Renal pelvis (tissue), 4 donors: ENCODE data around the gene TTLL7. TPM values are rescaled to one million over a fixed set of nuclear protein-coding genes. Genes with fewer than 3 reads are reported as not detected.
A peak's percentile ranks its signal among the peaks of the same experiment; 100 is the strongest.

Experiments
- DNase-seq: peaks from one replicate; pipeline ENCODE4 v3.0.0-alpha.2; 2013
- polyA plus RNA-seq, 3 donors: library from polyadenylated mRNA; unstranded; fragments of 120-200 nt; gene quantifications; one replicate each; pipeline ENCODE4 v1.2.1, GENCODE V29; 2013; ENCODE audit not compliant: insufficient read length in 3 of 3

Gene TTLL7
- polyA plus RNA-seq, 3 donors: 3.7 to 7.0 (median 5.0) TPM

DNA sequence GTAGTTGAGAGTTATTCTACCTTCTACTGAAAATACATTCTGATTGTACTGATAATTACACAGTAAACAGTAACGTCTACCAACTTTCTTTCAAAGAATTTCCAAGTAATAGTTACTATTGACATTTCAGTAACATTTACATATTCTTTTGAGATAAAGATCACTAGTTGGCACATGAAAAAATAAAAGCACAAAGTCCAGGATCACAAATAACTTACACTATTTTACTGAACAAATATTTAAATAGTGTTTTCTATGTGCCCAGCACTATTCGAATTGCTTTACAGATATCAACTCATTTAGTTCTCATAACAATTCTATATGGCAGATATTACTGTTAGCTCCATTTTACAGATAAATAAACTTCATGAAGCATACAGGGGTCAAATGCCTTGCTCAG lies 126.4 kb downstream of the TTLL7 start:
- DNase-seq: no peak

DNA sequence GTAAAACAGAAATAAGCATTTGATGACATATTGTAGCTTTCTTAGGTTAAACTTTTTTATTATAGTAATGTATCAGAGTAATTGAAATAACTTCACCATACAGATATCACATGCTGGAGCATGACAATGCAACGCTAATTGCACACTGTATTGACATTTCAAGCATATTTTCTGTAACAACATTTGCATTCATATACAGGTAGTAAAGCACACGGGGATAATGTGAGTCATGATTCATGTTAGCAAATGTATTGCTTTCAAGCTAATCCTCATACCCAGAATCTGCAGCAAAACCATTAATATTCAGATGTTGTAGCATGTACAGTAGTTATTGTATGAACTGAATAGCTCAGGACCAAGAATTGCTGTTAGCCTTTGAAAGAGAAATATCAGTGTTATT lies 133.9 kb downstream of the TTLL7 start:
- no peak for DNase-seq

DNA sequence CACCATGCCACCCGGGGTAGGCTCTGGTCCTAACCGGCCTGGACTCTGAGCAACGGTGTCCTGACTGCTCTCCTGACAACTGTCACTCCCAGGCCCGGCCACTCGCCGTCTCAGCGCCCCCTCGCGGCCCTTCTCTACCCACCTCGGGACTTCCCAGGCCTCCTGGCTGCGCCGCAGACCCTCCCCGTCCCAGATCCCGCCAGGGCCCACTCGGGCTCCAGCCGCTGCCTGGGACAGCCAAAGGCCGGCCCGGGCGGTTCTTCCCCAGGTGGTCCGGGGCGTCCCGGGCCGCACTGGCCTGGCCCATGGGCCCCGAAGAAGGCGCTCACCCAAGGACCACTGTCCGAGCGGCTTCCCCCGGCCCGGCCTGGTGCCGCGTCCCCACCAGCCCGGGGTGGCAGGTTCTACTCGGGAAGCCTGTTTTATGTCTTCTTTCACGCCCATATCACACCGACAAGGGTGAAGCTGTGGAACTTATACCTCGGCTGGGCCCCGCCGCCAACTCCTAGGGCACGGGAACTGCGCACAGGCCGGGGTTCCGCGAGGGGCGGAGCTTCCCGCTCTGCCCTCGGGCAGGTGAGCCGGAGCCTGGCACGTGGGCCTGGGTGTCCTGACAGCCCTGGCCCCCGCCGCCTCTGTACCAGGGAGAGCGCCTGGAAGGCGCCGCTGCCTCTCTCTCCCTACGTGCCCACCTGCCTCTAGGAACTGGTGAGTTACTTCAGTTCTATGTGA lies 138.3 kb downstream of the TTLL7 start:
- DNase-seq: peak; percentile 62

DNA sequence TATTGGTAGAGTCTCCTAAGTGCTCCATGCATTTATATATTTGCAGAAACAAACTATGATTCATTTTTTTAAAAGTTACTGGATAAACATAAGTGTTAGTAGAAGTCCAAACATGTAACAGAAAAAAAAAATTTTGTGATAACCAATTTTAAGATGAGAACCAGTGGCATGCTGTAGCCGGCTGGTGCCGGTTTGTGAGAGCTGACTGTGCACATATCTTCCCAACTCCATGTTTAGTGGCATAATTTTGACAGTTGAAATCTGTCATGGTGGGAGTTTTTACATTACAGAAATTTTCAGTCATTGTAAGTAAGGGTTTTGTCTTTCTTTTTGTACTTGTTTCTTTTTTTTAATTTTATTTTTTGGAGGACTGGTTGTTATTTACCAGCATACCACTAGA lies 141.2 kb downstream of the TTLL7 start:
- DNase-seq: no peak

DNA sequence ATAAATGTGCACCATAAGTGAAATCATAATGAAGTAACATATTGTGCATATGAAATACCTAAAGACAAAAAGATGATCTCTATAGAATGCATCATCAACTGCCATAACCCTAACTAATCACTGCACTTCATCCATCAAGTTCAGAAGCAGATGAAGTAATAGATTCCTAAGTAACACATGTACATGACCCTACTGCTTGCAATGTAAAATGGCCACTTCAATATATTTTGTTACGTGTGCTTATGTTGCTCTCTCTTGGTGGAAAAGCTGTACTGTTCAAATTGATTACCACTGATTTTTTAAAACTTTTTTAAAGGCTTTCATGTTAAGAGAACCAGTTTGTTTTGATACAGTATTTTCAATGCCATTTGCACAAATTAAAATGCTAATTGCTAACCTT lies 141.8 kb downstream of the TTLL7 start:
- peak; percentile 38 for DNase-seq

DNA sequence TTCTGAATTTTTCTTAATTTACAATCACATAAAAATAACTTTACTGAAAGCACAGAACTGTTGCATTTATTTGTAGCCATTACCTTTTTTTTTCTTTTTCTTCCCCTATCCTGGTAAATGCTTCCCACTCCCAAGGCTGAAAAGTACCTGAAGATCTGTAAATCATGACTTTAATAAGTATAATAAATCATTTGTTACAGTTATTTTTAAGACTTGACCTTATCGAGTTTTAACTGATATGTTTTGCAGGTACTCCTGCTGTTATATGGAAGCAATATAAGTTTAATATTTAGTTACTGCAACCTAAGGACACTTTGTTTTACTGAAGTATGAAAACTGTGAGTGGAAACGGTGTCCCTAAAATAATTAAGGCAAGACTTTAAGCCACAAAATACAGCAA lies 142.6 kb downstream of the TTLL7 start:
- no peak for DNase-seq

DNA sequence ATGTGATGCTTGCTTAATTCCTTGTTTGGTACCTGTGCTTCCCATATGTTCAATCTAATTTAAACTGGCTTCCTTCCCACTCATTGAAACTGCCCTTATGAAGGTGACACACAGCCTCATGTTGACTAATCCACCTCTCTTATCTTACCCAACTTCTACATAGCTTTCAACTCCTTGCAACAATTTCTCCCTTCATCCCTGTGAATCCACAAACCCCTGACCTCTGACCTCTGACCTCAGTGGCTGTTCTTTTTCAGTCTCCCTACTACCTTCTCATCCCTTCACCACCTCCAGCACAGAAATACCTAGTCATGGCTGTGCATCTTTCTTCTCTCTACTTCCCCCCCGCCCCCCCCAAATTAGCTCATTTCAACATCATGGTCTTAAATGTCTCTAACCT lies 144.5 kb downstream of the TTLL7 start:
- DNase-seq: no peak

DNA sequence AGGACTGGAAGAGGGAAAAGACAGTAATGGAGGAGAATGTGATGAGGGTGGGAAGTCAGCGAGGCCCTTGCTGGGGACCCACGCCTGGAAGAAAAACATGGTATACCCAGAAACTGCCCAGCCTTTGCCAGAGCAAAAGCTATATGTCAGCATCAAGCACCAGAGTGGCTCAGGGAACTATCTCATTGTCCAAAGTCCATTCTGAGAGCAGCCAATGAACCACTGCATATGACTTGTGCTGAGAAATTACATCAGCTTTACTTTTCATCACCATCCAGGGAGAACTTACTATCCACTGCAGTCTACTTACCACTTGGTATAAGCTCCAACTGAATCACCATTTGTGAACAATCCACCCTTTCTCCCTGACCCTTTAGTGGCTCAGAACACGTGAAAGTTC lies 148.1 kb downstream of the TTLL7 start:
- no peak for DNase-seq

DNA sequence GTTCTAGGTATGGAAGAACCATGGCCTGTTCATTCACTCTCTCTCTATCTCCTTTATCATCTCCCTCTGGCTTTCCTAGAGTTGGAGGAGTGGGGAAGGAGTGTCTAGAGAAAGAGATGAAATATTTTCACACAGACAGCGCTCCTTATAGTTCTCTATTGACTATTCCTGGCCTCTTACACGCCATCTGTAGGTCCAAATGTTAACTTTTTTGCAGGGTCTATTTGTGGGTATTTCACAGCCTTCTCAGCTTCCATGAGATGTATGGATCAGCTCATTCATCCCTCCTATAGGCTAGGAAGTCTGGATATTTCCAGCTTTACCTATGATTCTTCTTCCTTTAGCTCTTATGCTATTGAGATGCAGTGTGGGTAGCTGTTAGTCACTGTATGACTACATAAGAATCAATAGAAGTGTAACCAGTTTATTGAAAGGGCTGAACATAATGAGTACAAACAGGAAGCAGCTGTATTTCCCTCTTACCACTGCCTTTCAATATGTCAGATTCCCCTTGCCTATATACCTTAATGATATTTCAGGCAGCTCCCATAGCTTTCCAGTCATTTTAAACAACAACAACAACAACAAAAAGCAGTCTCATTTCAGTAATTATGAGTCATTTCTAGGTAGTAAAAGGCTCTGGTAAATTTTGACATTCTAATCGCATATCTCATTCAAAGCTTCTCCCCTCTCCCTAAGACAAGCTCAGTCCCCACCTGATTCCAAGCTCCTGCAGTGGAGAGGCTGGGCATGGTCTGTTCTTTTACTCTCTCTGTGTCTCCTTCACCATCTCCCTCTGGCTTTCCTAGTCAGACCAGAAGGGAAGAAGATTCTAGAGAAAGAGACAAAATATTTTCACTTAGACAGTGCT lies 149.5 kb downstream of the TTLL7 start:
- DNase-seq: no peak

DNA sequence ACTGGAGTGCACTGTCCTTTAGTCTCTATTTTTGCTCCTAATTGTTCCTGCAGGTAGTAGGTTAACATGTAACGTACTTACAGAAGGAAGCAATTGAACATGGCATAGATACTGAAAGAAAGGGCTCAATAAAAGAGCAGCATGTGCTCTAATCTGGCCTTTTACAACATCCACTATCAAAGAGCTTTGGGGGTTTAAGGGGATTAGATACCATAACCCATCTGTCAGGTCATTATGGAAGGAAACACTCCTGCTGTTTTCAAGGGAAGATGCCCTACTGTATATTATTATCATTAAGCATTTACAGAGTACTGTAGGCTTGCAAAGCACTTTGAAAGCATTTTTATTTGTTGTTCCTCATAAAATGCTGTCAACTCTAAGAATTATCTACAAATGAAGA lies 152.8 kb downstream of the TTLL7 start:
- DNase-seq: no peak

DNA sequence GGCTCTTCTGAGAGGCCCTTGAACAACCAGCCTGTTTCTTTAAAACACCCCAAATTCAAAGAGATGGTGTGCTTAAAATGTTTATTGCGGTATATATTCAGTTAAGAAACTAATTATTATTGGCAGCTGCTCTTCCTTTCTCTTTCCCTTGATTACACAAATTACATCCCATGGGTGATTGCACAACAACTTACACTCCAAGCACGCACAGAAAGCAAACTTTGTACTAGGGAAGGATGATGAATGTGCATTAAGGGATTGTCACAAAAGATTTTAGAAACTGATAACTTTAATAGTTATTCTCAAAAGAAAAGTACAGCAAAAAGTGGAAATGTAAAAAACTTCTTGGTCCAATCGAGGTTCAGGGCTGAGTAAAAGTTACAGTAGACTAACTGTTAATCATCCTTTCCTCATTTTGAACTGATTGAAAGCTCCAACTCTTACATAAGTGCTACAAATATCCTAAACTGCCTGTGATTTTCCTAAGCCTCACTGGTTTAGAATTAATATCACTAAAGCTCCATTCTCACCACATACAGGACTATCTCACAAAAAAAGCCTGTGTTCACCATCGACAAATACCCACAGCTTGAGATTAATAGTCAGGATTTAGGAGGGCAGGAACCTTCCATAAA lies 153.4 kb downstream of the TTLL7 start:
- no peak for DNase-seq

DNA sequence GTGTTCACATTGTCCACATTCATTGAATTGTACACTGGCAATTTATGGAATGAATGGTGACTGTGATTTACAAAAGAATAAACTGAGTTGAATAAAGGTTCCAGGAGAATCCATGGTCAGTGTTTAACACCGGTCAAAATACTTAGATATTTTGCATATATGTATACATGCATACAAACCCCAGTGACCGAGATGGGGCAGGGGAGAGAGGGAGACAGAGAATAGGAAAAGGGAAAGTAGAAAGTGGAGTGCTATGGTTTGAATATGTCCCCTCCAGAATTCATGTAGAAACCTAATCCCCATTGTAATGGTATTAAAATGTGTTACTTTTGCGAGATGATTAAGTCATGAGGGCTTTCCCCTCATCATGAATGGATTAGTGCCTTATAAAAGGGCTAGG lies 154.4 kb downstream of the TTLL7 start:
- no peak for DNase-seq

DNA sequence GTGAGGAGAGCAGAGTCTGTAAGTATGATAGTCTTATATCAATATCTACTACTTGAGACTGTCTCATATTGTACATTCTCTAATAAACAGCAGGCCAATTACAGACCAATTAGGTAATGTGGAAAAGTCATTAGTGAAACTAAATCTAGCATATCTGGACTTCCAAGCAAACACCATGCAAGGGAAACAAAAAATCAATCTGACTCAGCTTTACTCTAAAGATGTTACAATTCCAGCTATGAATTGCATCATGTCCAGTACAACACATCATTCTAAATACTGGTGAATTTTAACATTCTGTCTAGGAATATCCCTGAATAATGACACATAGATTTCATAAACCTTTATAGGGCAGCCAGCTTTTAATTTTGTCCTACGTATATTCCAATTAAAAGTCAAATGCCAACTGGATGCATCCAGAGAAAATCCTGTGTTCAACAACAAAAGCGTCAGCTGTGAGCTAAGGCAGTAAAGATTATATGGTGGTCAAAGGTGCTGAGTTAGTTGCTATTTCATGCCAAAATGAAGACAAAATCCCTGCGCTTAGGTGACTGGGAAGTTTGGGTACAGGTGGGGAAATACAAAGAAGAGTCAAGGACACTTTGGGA lies 159.3 kb downstream of the TTLL7 start:
- DNase-seq: no peak

DNA sequence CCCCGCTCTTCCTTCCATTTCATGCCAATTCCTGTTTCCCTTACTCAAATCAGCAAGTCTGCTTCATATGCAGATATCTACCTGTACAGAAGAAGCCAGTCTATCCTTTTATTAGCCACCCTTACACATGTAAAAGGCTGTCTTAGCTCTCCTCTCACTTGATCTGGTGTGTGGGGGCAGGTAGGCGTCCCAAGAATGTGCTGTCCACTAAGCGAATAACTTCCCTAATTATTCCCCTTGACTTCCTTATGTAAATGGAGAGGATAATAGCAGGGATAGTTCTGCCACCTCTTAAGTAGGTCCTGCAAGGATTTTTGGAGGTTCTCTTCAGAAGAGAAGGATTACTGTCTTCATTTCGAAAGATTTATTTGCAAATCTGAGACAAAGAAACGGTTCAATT lies 160.4 kb downstream of the TTLL7 start:
- DNase-seq: no peak

DNA sequence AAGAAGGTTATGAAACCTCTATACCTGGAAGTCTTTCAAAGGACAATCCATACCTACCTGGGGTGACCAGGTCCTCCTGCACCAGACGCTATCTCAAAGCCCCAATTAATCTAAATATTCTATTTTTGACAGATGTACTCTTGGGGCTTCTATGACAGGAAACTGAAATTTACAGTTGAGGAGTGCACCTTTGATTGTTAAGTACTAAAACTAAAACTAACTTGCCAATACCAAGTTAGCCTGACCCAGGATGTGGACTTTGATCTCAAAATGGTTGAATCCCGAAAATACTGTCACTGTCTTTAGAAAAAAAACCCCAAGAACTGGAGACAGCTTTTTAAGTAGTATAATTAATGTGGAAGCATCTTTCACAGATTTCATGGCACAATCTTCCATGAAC lies 162.4 kb downstream of the TTLL7 start:
- DNase-seq: no peak

DNA sequence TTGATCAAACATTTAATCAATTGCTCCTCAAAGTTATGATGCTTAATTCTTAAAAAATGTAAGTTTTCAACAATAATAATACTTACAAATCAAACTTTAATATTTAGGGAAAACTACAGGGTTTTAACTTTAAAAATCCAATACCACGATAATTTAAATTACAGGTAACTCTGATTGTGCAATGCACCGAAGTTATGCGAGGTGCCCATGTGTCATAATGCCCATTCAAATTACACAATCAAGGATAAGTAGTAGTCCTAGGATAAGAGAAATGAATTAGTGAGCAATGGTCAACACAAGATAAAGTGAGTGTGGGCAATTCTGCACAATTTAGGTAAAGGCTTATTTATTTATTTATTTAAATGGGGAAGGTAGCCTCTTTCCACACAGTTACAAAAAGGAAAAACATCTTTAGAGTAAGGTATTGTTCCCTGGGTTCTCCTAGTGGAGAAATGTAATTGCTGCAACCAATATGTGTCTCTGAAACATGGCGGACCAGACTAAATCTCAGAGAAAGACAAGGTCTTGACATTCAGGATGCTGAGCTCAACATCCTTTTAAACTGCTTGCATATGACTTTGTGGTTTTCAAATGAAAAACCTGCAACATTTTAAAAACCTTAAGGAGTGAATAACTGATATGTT lies 164.2 kb downstream of the TTLL7 start:
- DNase-seq: no peak

DNA sequence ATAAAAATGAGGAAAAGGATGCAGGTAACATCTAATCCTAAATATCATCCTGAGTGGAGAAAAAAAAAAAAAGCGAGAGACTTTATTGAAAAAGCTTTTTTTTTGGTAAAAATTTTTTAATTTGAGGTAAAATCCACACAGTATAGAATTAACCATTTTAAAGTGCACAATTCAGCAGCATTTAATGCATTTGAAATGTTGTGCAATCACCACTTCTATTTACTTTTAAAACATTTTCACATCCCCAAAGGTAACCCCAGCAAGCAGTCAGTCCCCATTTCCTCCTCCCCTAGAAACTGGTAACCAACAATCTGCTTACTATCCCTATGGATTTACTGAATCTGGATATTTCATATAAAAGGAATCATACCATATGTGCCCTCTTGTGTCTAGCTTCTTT lies 166.7 kb downstream of the TTLL7 start:
- DNase-seq: no peak

DNA sequence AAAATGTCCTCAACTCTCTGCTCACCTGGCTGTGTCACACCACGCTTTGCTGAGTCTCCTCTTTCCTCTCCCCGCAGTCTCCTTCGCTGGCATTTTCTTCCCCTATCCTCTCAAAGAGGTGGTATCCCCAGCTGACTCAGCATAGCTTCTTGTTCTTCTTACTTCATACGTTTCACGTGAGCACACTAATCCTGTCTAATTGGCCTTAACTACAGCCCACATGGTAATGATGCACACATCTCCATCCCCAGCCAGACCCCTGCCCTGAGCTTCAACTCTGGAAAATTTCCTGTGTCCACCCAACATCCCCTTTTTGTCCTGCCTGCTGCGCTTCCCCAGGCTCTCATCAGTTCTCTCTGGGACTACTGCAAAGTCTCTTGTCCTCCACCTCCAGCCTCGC lies 169.8 kb downstream of the TTLL7 start:
- DNase-seq: no peak

DNA sequence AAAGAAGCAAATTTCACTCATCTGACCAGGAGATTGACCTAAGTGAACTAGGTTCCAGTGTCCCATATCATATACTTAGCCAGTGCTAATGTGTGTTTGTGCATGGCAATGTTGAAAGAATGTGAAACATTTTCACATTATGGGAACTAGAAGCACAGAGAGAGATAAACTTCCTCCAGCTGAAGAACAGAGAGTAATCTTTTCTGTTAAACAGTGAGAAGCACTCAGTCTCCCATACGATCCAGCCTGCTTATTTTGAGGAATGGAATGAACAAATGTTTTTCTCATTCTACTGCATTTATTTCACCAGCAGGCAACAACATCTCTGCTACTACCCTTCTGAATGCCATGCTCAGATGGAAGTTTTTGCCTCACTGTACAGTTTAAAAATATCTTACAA lies 170.5 kb downstream of the TTLL7 start:
- no peak for DNase-seq

DNA sequence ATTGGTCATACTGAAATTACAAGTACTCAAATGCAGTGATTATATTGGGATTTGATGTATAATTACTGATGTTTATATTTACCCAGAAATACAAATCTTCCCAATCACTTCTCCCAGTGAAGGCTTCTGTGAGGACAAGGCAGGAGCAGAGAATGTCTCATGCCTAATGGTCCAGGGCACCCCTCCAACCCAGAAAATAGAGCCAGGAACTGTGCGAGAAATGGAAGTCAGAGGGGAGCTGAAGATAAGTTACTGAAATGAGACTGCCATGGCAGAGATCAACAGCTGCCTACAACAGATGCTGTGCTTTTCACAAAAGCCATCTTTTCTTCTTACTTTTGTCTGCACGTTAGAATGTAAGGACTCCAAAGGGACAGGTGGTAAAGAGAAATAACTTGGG lies 171.2 kb downstream of the TTLL7 start:
- DNase-seq: no peak

DNA sequence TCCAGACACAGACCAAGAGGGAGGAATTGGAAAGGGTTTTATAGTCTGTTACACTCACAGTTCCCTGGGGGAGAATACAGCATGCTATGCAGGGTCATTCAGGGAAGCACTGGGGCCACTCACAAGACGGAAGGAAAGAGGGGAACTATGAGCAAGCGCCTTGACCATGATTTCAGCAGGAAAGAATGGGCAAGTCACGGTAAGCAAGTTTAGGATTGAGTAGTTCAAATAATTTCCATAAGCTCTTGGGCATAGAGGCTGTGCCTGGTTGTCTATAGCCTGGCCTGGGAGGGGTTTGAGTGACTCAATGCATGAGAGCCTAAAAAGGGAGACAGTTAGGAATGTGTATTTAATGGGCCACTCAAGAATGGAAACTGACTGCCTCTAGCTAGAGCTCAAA lies 176.7 kb downstream of the TTLL7 start:
- no peak for DNase-seq

DNA sequence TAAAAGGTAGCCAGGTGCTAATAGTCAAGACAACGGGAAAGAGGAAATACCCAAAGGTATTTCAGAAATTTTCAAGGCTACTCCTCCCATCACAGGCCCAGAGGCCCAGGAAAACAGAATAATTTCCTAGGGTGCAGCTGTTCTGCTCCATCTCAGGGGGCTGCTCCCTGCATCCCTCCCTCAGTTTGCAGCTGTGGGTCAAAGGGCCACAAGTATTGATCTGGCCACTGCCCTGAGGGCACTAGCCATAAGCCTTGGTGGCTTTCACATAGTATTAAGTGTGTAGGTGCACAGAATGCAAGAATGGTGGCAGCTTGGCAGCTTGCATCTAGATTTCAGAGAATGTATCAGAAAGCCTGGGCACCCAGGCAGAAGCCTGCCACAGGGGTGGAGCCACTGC lies 179.5 kb downstream of the TTLL7 start:
- DNase-seq: no peak
